ENCODE measurements around the gene FKBP8. TPM values are rescaled to one million over a fixed set of nuclear protein-coding genes. Genes with fewer than 3 reads are reported as not detected.

Gene FKBP8
- total and polyA plus RNA-seq, 2 of the 4 experiments (the other 2 are of a cell fraction) = 153 to 289 TPM

DNA sequence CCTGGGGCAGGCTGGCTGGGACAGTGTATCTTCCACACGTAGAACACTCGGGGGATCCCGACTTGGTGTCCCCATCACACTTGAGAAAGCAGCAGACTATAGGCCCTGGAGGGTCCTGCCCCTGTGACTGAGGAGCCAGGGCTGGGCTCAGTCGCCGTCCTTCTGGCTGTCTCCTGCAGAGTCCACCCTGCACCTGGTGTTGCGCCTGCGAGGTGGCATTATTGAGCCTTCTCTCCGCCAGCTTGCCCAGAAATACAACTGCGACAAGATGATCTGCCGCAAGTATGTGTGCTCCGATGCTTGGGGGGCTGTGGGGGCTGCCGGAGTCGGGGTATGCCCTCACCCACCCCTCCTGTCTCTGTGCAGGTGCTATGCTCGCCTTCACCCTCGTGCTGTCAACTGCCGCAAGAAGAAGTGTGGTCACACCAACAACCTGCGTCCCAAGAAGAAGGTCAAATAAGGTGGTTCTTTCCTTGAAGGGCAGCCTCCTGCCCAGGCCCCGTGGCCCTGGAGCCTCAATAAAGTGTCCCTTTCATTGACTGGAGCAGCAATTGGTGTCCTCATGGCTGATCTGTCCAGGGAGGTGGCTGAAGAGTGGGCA is 31.4 kb upstream of the FKBP8 start:
- H4K5ac ChIP-seq (ENCODE audit: low read depth, low read length) = no peak overlapping the region
- dilution Hi-C loops (cut with HindIII; ENCODE audit: low sequenced_read_pairs, unreplicated experiment) = no loop called here
- no peak overlapping the region for H3K4me3 ChIP-seq (ENCODE audit: insufficient read depth, low read depth, low read length)
- ChIA-PET CTCF (no interaction called here), POLR2A (ENCODE audit: unreplicated experiment) (no interaction called here)
- no peak overlapping the region for H2BK5ac ChIP-seq (ENCODE audit: low read depth, low read length, poor library complexity, severe bottlenecking)
- no peak overlapping the region for H3K23ac ChIP-seq (ENCODE audit: low read depth, low read length)
- in situ Hi-C loops (cut with MboI; ENCODE audit: low sequenced_read_pairs) = loop anchor here (10.0 kb wide), 1 partner anchor 120 kb away; no protein-coding TSS in a partner anchor
- no peak overlapping the region for H2BK15ac ChIP-seq (ENCODE audit: low read depth, low read length)
- no peak overlapping the region for H3K4me2 ChIP-seq (ENCODE audit: low read depth, low read length)
- DNase-seq = no peak
- H3K27me3 ChIP-seq (ENCODE audit: control insufficient read depth, insufficient read depth, low read length) = no peaks in the 10 kb centered on the region
- H3K18ac ChIP-seq (ENCODE audit: low read depth, low read length) = no peak overlapping the region
- H3K36me3 ChIP-seq (ENCODE audit: control insufficient read depth, insufficient read depth, low read length) = peaks cover 40% of the 10 kb centered on the region
- no peak overlapping the region for H2AK5ac ChIP-seq (ENCODE audit: low read depth, low read length)
- no peak overlapping the region for H4K91ac ChIP-seq (ENCODE audit: insufficient read depth, low read depth, low read length)
- no TSS peak for BruUV-seq (replicated peaks)
- no peak overlapping the region for H3K4ac ChIP-seq (ENCODE audit: low read depth, low read length)
- no peak overlapping the region for H2AFZ ChIP-seq (replicated peaks; ENCODE audit: low read length, poor library complexity)
- no peak overlapping the region for H3K56ac ChIP-seq (ENCODE audit: extremely low read depth, insufficient read depth, low read length)
- peaks cover 11% of the 10 kb centered on the region for H3K9me1 ChIP-seq (ENCODE audit: insufficient read depth, low read length)
- H2BK20ac ChIP-seq (ENCODE audit: low read depth, low read length) = no peak overlapping the region
- ATAC-seq (ENCODE audit: low read depth) = no peak
- H4K8ac ChIP-seq (ENCODE audit: low read depth in 2 of 2, low read length in 2 of 2) = no peak overlapping the region
- H4K20me1 ChIP-seq (ENCODE audit: insufficient read depth, low read length) = peaks cover 55% of the 10 kb centered on the region
- H3K4me1 ChIP-seq (ENCODE audit: control insufficient read depth, insufficient read depth, low read length) = peaks cover 10% of the 10 kb centered on the region
- H3K14ac ChIP-seq (replicated peaks; ENCODE audit: low read depth, low read length) = no peak overlapping the region
- intact Hi-C loops (cut with micrococcal nuclease) = loop anchor here (5.0 kb wide), 2 partner anchors 107 to 273 kb away; no protein-coding TSS in a partner anchor
- no peak overlapping the region for H2BK120ac ChIP-seq (ENCODE audit: low read depth, low read length)
- H3K79me1 ChIP-seq (ENCODE audit: low read depth in 1 of 2, low read length in 2 of 2) = peaks cover 18 to 41% of the 10 kb centered on the region in 2 experiments; a peak in 3 of 4 replicates
- 97% methylated on average over 10 of the region's 18 CpGs; no CpG with 5 or more reads in 1 of the 2 experiments for WGBS, 2 experiments (ENCODE audit: extremely low coverage in 2 of 2, insufficient read length in 1 of 2)
- H3K9me3 ChIP-seq (ENCODE audit: control insufficient read depth, insufficient read depth, low read length) = no peaks in the 10 kb centered on the region
- H2AK9ac ChIP-seq (replicated peaks; ENCODE audit: low read depth, low read length, poor library complexity) = no peak overlapping the region
- H3K27ac ChIP-seq (ENCODE audit: insufficient read depth, low read length) = no peak overlapping the region
- no peak overlapping the region for H3K9ac ChIP-seq (ENCODE audit: low read depth, low read length)
- no peak for TF ChIP-seq CHD1 (IDR thresholded peaks at IDR 0.05; ENCODE audit: low read depth, low read length)
- no peak for TF ChIP-seq RCOR1 (IDR thresholded peaks at IDR 0.05; ENCODE audit: insufficient replicate concordance, low read length)
- no peak for TF ChIP-seq FOS (IDR thresholded peaks at IDR 0.05; ENCODE audit: low read depth, low read length)
- TF ChIP-seq SMC3 (IDR thresholded peaks at IDR 0.05; ENCODE audit: low read depth, low read length) = no peak
- TF ChIP-seq, protein P1, sequence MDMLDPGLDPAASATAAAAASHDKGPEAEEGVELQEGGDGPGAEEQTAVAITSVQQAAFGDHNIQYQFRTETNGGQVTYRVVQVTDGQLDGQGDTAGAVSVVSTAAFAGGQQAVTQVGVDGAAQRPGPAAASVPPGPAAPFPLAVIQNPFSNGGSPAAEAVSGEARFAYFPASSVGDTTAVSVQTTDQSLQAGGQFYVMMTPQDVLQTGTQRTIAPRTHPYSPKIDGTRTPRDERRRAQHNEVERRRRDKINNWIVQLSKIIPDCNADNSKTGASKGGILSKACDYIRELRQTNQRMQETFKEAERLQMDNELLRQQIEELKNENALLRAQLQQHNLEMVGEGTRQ (IDR thresholded peaks at IDR 0.05; ENCODE audit: low read depth, low read length) = no peak
- no peak for TF ChIP-seq MXI1 (IDR thresholded peaks at IDR 0.05; ENCODE audit: borderline replicate concordance, low read depth, low read length)
- TF ChIP-seq CEBPB (IDR thresholded peaks at IDR 0.05; ENCODE audit: low read depth, low read length) = no peak
- TF ChIP-seq, protein P2, sequence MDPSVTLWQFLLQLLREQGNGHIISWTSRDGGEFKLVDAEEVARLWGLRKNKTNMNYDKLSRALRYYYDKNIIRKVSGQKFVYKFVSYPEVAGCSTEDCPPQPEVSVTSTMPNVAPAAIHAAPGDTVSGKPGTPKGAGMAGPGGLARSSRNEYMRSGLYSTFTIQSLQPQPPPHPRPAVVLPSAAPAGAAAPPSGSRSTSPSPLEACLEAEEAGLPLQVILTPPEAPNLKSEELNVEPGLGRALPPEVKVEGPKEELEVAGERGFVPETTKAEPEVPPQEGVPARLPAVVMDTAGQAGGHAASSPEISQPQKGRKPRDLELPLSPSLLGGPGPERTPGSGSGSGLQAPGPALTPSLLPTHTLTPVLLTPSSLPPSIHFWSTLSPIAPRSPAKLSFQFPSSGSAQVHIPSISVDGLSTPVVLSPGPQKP (IDR thresholded peaks at IDR 0.05; ENCODE audit: borderline replicate concordance, low read depth, low read length) = no peak
- no peak for TF ChIP-seq MAZ (IDR thresholded peaks at IDR 0.05; ENCODE audit: borderline replicate concordance, low read depth, low read length)
- TF ChIP-seq NFE2L2 (IDR thresholded peaks at IDR 0.05; ENCODE audit: low read depth, low read length) = no peak
- TF ChIP-seq BHLHE40 (IDR thresholded peaks at IDR 0.05; ENCODE audit: low read depth, low read length) = no peak
- no peak for TF ChIP-seq POLR2A (IDR thresholded peaks at IDR 0.05; ENCODE audit: low read depth, low read length)
- TF ChIP-seq MAFK (IDR thresholded peaks at IDR 0.05; ENCODE audit: low read depth, low read length) = no peak
- TF ChIP-seq RAD21 (IDR thresholded peaks at IDR 0.05; ENCODE audit: low read length) = no peak
- no peak for TF ChIP-seq RFX5 (IDR thresholded peaks at IDR 0.05; ENCODE audit: low read depth, low read length)
- TF ChIP-seq, protein P3, sequence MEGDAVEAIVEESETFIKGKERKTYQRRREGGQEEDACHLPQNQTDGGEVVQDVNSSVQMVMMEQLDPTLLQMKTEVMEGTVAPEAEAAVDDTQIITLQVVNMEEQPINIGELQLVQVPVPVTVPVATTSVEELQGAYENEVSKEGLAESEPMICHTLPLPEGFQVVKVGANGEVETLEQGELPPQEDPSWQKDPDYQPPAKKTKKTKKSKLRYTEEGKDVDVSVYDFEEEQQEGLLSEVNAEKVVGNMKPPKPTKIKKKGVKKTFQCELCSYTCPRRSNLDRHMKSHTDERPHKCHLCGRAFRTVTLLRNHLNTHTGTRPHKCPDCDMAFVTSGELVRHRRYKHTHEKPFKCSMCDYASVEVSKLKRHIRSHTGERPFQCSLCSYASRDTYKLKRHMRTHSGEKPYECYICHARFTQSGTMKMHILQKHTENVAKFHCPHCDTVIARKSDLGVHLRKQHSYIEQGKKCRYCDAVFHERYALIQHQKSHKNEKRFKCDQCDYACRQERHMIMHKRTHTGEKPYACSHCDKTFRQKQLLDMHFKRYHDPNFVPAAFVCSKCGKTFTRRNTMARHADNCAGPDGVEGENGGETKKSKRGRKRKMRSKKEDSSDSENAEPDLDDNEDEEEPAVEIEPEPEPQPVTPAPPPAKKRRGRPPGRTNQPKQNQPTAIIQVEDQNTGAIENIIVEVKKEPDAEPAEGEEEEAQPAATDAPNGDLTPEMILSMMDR (conservative IDR thresholded peaks at IDR 0.05; ENCODE audit: low read depth, low read length) = no peak

Measured in IMR-90 (cell line).